ENCODE measurements around the gene MEF2D. TPM values are rescaled to one million over a fixed set of nuclear protein-coding genes. Genes with fewer than 3 reads are reported as not detected.
A peak's percentile ranks its signal among the peaks of the same experiment; 100 is the strongest.

The MEF2D gene
- total RNA-seq, 2 donors from 2014 or later, result 77.5 to 102 TPM

GRCh38 chr1:156504438-156504813, 3.9 kb upstream of the MEF2D start:
- DNase-seq (ENCODE audit: low spot score), result no peak
- intact Hi-C loops (cut with DNase I), result no loop called here

- DNase-seq (ENCODE audit: low spot score), result no peak
- intact Hi-C loops (cut with DNase I), result no loop called here
Observed at GRCh38 chr1:156503698-156504437, 3.3 kb upstream of the MEF2D start.

- DNase-seq (ENCODE audit: low spot score), result peak; percentile 90
- intact Hi-C loops (cut with DNase I), result no loop called here
Observed at GRCh38 chr1:156502894-156503697, 2.5 kb upstream of the MEF2D start.

GRCh38 chr1:156502391-156502893, 1.9 kb upstream of the MEF2D start:
- intact Hi-C loops (cut with DNase I), result no loop called here
- DNase-seq (ENCODE audit: low spot score), result no peak

DNA sequence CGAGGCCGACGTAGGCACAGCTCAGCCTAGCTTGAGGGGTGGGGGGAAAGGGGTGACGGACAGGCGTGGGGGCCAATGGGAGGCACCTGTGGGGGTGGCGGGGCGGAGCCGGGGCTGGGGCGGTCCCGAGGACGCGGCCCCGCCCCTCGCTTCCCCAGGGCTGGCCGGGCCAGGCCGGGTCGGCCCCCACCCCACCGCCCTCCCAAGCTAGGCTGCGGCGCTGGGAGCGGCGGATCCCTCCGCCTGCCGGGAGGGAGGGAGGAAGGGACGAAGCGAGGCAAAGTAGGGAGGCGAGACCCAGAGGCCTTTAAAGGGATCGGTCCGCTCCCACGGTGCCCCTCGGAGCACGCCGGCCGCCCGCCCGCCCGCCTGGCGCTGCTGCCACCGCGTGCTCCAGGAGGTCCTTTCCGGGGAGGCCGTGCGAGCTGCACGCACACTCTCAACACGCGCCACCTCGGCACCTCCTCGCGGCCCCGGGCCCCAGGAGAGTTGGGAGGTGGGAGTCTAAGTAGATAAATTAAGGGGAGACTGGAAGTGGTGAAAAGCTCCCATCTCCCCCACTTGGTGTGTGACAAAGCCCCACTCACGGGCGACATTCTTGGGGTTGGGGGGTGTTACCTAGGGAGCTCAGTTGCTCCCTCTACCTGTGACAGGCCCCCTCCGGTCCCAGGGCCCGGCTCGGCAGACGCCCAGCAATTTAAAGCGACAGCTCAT, 375 bp upstream of the MEF2D start:
- intact Hi-C loops (cut with DNase I), result no loop called here
- peak; percentile 98 for DNase-seq (ENCODE audit: low spot score)

DNA sequence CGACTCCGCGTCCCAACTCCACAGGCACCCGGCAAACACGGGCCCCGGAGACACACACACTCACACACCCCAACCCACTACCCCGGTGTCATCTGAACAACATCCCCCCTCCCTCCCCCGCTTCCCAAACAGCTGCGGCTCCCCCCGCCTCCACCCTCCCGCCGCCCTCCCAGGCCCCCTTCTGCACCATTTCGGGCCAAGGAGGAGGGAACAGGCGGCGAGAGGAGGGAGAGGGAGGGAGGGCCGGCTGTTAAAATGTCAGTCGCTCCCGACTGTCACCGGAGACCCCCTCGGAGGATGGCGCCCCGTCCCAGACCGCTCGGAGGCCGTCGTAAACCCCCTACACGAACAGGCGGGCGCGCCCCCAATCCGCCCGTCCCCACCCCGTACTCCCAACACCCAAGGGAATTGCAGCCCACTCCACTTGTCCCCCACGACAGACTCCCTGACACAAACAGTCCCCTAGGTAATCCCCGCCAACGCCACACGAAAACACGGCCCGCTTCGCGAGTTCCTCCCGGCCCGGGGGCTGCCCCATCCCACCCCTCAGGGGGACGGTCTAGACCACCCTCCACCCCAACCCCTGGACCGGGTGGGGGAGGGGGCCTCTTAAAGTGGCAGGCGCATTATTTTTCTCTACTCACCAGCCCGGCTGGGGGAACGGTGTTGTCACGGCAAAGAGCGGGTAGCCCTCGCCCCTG, 583 bp downstream of the MEF2D start:
- DNase-seq (ENCODE audit: low spot score), result peak; percentile 89
- intact Hi-C loops (cut with DNase I), result loop anchor here in 1 of 2 donors (5.0 kb wide), 1 partner anchor 38 kb away; no protein-coding TSS in a partner anchor

DNA sequence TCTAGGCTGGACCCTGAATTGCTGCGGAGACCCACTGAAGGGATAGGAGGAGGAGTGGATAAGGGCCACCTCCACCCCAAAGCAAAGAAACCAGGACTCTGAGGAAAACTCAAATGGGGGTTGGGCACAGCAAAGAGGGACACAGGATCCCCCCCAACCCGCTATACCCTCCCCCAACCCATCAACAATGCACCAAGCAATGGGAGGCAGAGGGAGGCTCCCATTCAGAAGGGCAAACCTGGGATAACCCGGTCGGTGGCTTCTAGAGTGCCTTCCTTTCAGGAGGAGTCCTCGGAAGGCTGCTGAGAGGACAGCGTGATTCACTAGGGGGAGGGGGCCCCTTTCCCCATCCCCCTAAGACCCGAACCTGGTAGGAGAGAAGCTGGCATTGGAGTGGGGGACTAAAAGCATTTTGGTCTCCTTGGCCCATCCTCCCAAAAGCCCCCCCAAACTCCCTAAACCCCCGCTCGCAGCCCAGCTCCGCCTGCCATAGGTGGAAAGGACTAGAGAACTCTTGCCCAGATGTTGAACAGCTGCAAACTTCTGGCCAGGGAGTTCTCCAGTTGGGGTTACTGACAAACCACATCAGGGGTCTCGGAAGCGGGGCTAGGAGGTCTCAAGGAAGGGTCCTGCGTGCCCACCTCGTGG, 1.3 kb downstream of the MEF2D start:
- intact Hi-C loops (cut with DNase I), result loop anchor here in 1 of 2 donors (5.0 kb wide), 1 partner anchor 37 kb away; no protein-coding TSS in a partner anchor
- DNase-seq (ENCODE audit: low spot score), result no peak

DNA sequence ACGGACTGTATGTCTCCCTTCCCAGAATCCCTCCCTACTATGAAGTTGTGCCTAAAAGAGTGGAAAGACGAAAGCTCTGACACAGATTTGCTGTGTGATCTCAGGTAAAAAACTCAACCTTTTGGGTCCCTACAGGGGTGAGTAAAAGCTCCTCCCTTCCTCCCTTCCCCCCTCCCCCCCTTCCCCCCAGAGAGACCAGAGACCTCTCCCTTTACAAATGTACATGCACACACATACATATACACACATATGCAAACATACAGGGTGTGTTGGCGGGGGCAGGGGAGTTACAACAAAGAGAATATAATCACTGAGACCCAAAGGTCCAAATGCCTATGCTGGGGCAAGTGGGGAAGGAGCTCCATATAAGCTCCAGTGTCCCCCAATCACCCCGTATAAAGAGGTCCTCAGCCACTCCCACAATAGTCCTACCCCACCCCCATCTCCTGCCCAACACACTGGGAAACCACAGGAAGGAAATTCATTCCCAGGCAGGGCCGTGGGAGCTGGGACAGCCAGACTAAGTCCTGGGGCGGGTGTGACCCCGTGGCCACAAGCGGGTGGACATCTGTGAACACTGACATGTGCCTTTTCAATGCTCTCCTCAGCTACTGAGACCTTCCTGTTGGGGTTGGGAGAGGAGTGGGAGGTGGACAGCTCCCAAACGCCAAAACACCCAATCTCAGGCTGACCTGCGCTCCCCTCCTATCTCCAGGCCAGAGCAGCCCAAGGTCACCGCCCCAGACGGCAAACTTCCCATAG, 2.0 kb downstream of the MEF2D start:
- intact Hi-C loops (cut with DNase I), result loop anchor here in 1 of 2 donors (5.0 kb wide), 1 partner anchor 36 kb away; no protein-coding TSS in a partner anchor
- DNase-seq (ENCODE audit: low spot score), result no peak

DNA sequence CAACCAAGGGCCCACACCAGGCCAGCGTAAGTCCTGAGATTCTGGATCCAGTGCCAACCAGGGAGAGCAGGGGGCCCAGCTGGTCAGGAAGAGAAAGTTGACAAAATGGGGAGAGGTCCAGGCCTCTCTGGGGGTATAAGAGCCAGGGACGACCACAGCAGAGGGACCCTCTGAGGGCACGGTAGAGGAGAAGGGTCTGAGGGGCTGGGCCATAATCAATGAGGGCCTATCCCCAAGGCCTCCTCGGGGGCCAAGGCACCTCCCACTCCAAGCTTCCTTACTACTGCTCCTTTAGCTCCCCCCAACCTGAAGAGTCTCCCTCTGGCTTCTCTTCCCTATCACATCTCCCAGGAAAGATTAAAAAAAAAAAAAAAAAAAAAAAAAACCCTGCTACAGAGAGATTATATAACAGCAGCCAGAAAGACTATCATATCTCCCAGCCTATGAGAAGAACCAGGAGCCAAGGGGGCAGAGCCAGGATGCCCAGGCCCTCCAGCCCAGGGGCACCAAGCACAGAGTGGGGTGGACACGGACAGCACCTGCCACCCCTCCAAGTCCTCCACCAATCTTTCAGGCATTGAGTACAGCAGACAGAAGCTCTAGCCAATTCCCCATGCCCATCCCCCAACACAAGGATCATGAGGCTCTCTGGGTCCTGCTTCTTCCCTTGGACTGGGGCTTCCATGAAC, 2.7 kb downstream of the MEF2D start:
- intact Hi-C loops (cut with DNase I), result loop anchor here in 1 of 2 donors (5.0 kb wide), 1 partner anchor 36 kb away; no protein-coding TSS in a partner anchor
- DNase-seq (ENCODE audit: low spot score), result peak; percentile 38

DNA sequence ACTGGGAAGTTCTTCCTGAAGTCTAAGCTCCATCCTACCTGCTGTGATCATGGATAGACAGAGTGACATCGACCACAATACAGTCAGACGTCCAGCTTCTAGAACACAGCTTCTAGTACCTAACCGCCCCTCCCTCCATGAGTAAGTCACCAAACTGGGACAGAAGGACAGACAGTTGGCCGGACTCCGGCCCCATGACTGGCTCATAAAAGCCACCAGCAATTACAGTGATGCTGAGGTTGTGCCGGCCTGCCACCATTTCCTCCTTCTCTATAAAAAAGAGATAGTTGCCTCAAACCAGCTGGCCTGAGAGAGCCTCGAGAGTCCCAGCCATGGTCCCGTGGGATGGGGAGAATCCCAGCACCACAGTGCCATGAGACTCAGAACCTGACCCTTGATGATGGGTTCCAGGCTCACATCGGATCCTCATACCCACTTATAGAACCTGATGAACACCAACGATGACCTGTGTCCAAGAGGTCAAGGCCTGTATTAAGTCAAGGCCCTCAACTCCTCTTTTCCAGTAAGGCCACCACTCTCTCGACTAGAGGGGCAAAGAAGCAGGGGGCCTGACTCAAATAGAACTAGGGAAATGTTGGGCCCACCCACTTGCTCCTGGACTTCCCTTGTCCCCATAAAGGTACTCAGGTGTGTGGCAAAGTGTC, 3.4 kb downstream of the MEF2D start:
- intact Hi-C loops (cut with DNase I), result loop anchor here in 1 of 2 donors (5.0 kb wide), 1 partner anchor 35 kb away; no protein-coding TSS in a partner anchor
- peak; percentile 82 for DNase-seq (ENCODE audit: low spot score)

GRCh38 chr1:156496211-156496761, 4.3 kb downstream of the MEF2D start:
- intact Hi-C loops (cut with DNase I), result loop anchor here in 1 of 2 donors (5.0 kb wide), 1 partner anchor 34 kb away; no protein-coding TSS in a partner anchor

DNA sequence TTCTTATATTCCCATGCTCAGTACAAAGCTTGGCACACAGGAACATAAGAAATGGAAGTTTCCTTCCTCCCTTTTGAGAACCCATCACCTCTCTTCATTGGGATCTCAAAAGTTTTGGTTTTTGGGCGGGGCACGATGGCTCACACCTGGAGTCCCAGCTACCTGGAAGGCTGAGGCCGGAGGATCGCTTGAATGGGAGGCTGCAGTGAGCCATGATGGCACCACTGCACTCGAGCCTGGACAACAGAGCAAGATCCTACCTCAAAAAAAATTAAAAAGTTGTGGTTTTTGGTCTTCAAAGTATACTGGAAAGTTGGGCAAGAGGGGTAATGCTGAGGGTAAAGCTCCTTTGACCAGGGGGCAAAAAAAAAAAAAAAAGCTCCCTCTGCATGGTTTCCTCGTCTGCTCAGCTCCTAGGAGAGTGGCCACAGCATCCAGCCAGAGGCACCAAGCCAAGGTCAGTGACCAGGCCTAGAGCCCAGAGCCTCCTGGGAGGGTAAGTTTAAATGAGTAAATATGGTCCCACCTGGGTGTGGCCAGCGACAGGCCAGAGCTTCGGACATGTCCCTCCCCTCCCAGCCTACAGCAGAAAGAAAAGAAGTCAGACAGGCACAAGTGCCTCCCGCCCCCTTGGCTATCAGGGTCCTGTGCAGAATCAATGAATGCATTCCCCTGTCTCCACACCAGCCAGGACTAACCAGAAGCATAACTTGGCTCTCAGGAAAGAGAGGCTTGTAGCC, 5.0 kb downstream of the MEF2D start:
- peak; percentile 91 for DNase-seq (ENCODE audit: low spot score)
- intact Hi-C loops (cut with DNase I), result loop anchor here in 1 of 2 donors (5.0 kb wide), 1 partner anchor 33 kb away; no protein-coding TSS in a partner anchor

More at GRCh38 chr1:156496211-156496761, 4.3 kb downstream of the MEF2D start:
- peak; percentile 61 for DNase-seq (ENCODE audit: low spot score)

DNA sequence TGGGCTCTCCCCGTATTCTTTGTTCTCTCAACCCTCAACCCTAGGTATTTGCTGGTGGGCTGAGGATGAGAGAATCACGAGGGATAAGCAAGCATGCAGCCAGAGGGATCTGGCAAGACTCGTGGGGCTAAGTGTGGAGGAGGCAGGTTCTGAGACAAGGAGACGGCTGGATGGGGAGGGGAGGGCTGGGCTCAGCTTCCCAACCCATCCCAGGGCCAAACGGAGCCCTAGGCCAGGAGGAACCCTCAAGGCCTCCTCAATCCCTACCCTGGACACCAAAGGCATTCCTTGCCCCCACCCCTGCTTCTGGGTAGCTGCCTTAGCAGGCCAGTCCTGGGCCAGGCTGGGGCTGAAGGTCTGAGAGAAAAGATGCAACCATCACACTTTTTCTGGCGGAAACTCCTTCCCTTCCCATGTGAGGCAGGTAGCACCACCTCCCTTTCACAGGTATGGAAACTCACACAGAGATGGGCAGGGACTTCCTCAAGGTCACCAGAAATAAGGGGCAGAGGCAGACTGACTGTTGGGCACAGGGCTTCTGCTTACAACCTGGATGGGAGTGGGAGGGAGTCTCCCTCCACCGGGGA, 6.2 kb downstream of the MEF2D start:
- no peak for DNase-seq (ENCODE audit: low spot score)
- intact Hi-C loops (cut with DNase I), result no loop called here

DNA sequence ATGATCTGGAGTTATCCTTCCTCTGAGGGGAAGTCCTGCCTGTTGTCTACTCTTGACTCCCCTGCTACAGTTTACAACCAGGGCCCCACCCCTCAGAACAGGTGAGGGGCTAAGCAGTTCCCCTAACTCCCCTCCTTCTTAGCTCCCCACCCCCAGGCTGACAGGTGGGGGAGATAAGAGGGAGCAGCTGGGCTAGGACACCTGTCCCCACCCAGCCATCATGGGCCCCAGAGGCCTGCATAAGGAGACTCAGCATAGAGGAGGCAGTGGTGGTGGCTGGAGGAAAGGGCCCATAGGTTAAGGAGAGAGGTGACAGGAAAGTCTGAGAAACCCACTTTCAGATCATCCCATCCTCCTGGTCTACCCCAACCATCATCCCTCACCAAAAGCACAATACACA, 6.8 kb downstream of the MEF2D start:
- no peak for DNase-seq (ENCODE audit: low spot score)
- intact Hi-C loops (cut with DNase I), result no loop called here

GRCh38 chr1:156493154-156493631, 7.4 kb downstream of the MEF2D start:
- intact Hi-C loops (cut with DNase I), result no loop called here
- DNase-seq (ENCODE audit: low spot score), result no peak

Data from posterior vena cava (tissue), 2 donors.